ENCODE measurements around the gene BARHL1. TPM values are rescaled to one million over a fixed set of nuclear protein-coding genes. Genes with fewer than 3 reads are reported as not detected.

Gene BARHL1
- total RNA-seq, 1 experiment from 2014 or later = not detected

- Histone ChIP-seq H4K91ac (ENCODE audit: insufficient read length, low read depth, low read length) (no peak overlapping the region), H3K23me2 (ENCODE audit: insufficient read length, low read depth, low read length, poor library complexity, severe bottlenecking) (peaks cover 8% of the 10 kb centered on the region), H3K18ac (ENCODE audit: insufficient read length, low read depth, low read length) (no peak overlapping the region), H2AFZ (ENCODE audit: low read length) (no peak overlapping the region), H3K14ac (ENCODE audit: insufficient read depth, low read length) (no peak overlapping the region), H2BK20ac (ENCODE audit: low read depth, low read length, poor library complexity, severe bottlenecking) (no peak overlapping the region), H3K27ac (ENCODE audit: insufficient read length, low read depth, low read length) (no peak overlapping the region), H3K79me1 (ENCODE audit: insufficient read depth, low read depth, low read length, poor library complexity, severe bottlenecking) (no peaks in the 10 kb centered on the region), H3K23ac (ENCODE audit: insufficient read length, low read depth, low read length) (no peak overlapping the region), H3K4me1 (ENCODE audit: insufficient read depth, low read length) (no peaks in the 10 kb centered on the region), H2BK5ac (ENCODE audit: insufficient read length, low read length) (no peak overlapping the region), H4K8ac (replicated peaks; ENCODE audit: insufficient read length, low read depth, low read length) (no peak overlapping the region), H3K79me2 (ENCODE audit: insufficient read depth, low read length) (no peaks in the 10 kb centered on the region), H3T11ph (ENCODE audit: low read length) (no peak overlapping the region), H3K9me3 (ENCODE audit: control insufficient read depth, low read depth, low read length) (no peaks in the 10 kb centered on the region), H3K4me2 (ENCODE audit: insufficient read depth, insufficient read length, low read length) (no peak overlapping the region), H4K20me1 (ENCODE audit: control insufficient read depth, insufficient read depth, insufficient read length) (no peaks in the 10 kb centered on the region), H2BK15ac (ENCODE audit: low read depth, low read length) (no peak overlapping the region), H2BK12ac (ENCODE audit: insufficient read length, low read depth, low read length) (no peak overlapping the region), H3K9ac (ENCODE audit: extremely low read depth, insufficient read length, low read length) (no peak overlapping the region), H2AK5ac (ENCODE audit: insufficient read length, low read length) (no peak overlapping the region), H2BK120ac (ENCODE audit: low read depth, low read length, poor library complexity, severe bottlenecking) (no peak overlapping the region), H3K4ac (ENCODE audit: low read depth, low read length) (no peak overlapping the region), H4K5ac (ENCODE audit: insufficient read length, low read depth, low read length) (no peak overlapping the region), H3K27me3 (ENCODE audit: insufficient read depth, low read length) (no peaks in the 10 kb centered on the region), H3K56ac (ENCODE audit: insufficient read length, low read depth, low read length) (no peak overlapping the region)
- H3K4me3 Mint-ChIP-seq = no peak overlapping the region
- H3K27ac Mint-ChIP-seq = no peak overlapping the region
- H3K4me1 Mint-ChIP-seq = peaks cover 24 to 38% of the 10 kb centered on the region in 2 experiments
- no CpG with 5 or more reads among the region's 17 CpGs for WGBS (ENCODE audit: extremely low coverage, insufficient read length, low lambda C conversion rate)
- no peak for DNase-seq
- H3K9me3 Mint-ChIP-seq = no peaks in the 10 kb centered on the region
- no peak for TF ChIP-seq CTCF (conservative IDR thresholded peaks at IDR 0.05)
- peaks cover 2% of the 10 kb centered on the region for H3K27me3 Mint-ChIP-seq (ENCODE audit: low read depth)
- H3K36me3 Mint-ChIP-seq (ENCODE audit: insufficient read depth in 1 of 3, low read depth in 3 of 3) = no peaks in the 10 kb centered on the region
Measured at GRCh38 chr9:132548751-132549640, 33.4 kb upstream of the BARHL1 start.
